HepG2 (cell line): Measurements from ENCODE around the gene PPP1R18. TPM values are rescaled to one million over a fixed set of nuclear protein-coding genes. Genes with fewer than 3 reads are reported as not detected.
A peak's percentile ranks its signal among the peaks of the same experiment; 100 is the strongest.

Source experiments
- GATAD2A ChIP-seq: IDR thresholded peaks from 2 replicates; pipeline ENCODE4 v1.6.1; 2016
- MEF2D ChIP-seq: sonication (generic); formaldehyde crosslinking; IDR thresholded peaks from 2 replicates; pipeline ENCODE4 v1.5.1; 2020; ENCODE audit warnings: mild to moderate bottlenecking, missing genetic modification reagents
- MYNN ChIP-seq: sonication (generic); formaldehyde crosslinking; IDR thresholded peaks from 2 replicates; pipeline ENCODE4 v1.4.0; 2020; ENCODE audit warnings: mild to moderate bottlenecking, low read depth, missing genetic modification reagents
- NCOA1 ChIP-seq: sonication (generic); formaldehyde crosslinking; IDR thresholded peaks from 2 replicates; pipeline ENCODE4 v1.9.0; 2021; ENCODE audit warnings: missing genetic modification reagents
- NFKB2 ChIP-seq: sonication (generic); formaldehyde crosslinking; IDR thresholded peaks from 2 replicates; pipeline ENCODE4 v1.4.0; 2020; ENCODE audit warnings: missing genetic modification reagents, borderline replicate concordance
- PHF21A ChIP-seq: sonication (generic); formaldehyde crosslinking; IDR thresholded peaks from 2 replicates; pipeline ENCODE4 v1.5.0; 2020; ENCODE audit warnings: mild to moderate bottlenecking, missing genetic modification reagents
- PRPF4 ChIP-seq: fragments of 200-400 bp; formaldehyde crosslinking; IDR thresholded peaks from 2 replicates; pipeline ENCODE4 v1.6.1; 2016; ENCODE audit warnings: low read length, low read depth; ENCODE audit not compliant: poor library complexity, severe bottlenecking
- SRY ChIP-seq: sonication (generic); formaldehyde crosslinking; IDR thresholded peaks from 2 replicates; pipeline ENCODE4 v1.8.0; 2022; ENCODE audit warnings: mild to moderate bottlenecking, missing genetic modification reagents
- ZNF292 ChIP-seq: sonication (generic); formaldehyde crosslinking; IDR thresholded peaks from 2 replicates; pipeline ENCODE4 v1.8.1; 2022; ENCODE audit warnings: mild to moderate bottlenecking, low read depth, missing genetic modification reagents, borderline replicate concordance
- ZNF3 ChIP-seq: IDR thresholded peaks from 2 replicates; pipeline ENCODE4 v1.7.0; 2017; ENCODE audit warnings: inconsistent platforms
- ZNF432 ChIP-seq: sonication (generic); formaldehyde crosslinking; IDR thresholded peaks from 2 replicates; pipeline ENCODE4 v1.5.0; 2020; ENCODE audit warnings: missing genetic modification reagents, mild to moderate bottlenecking, borderline replicate concordance
- ZNF556 ChIP-seq: sonication (generic); formaldehyde crosslinking; IDR thresholded peaks from 2 replicates; pipeline ENCODE4 v1.4.0; 2020; ENCODE audit warnings: mild to moderate bottlenecking, missing genetic modification reagents, borderline replicate concordance
- ZNF567 ChIP-seq: sonication (generic); formaldehyde crosslinking; IDR thresholded peaks from 2 replicates; pipeline ENCODE4 v1.8.1; 2023; ENCODE audit warnings: mild to moderate bottlenecking, missing genetic modification reagents, borderline replicate concordance
- ZNF672 ChIP-seq: sonication (generic); formaldehyde crosslinking; IDR thresholded peaks from 2 replicates; pipeline ENCODE4 v1.8.1; 2022; ENCODE audit warnings: missing genetic modification reagents
- ZNF768 ChIP-seq: sonication (generic); formaldehyde crosslinking; IDR thresholded peaks from 2 replicates; pipeline ENCODE4 v1.4.0; 2020; ENCODE audit warnings: missing genetic modification reagents
- polyA plus RNA-seq, 8 experiments: library from polyadenylated mRNA; depleted of rRNA in 3 of 8; stranded (reverse) in 7 of 8; unstranded in 1 of 8; fragments of >200 nt; fragmentation: Illumina TruSeq in 4 of 8; extraction: Trizol in 4 of 8; gene quantifications; 2 replicates each; pipeline versions ENCODE4 v1.2.1 to v1.2.3, GENCODE V29; 2011 to 2016; ENCODE audit warnings: low read depth in 4 of 8, missing spikeins in 1 of 8, mixed read lengths in 1 of 8; ENCODE audit not compliant: insufficient read depth in 1 of 8
- total RNA-seq, 5 experiments: library from RNA; depleted of rRNA; stranded (reverse); fragments of >200 nt; fragmentation: Illumina TruSeq; extraction: Trizol; gene quantifications; 2 replicates each; pipeline ENCODE4 v1.2.3, GENCODE V29; 2016; ENCODE audit warnings: low read depth in 1 of 5
- TF ChIP-seq, protein P1 (sequence below): sonication (generic); formaldehyde crosslinking; IDR thresholded peaks from 2 replicates; pipeline ENCODE4 v1.5.0; 2020; ENCODE audit warnings: mild to moderate bottlenecking, missing genetic modification reagents, borderline replicate concordance
- TF ChIP-seq, protein P2 (sequence below): sonication (generic); formaldehyde crosslinking; IDR thresholded peaks from 2 replicates; pipeline ENCODE4 v1.5.1; 2020; ENCODE audit warnings: missing genetic modification reagents, mild to moderate bottlenecking, borderline replicate concordance
- TF ChIP-seq, protein P3 (sequence below): sonication (generic); formaldehyde crosslinking; IDR thresholded peaks from 2 replicates; pipeline ENCODE4 v1.4.0; 2020; ENCODE audit warnings: missing genetic modification reagents
- TF ChIP-seq, protein P4 (sequence below): IDR thresholded peaks from 2 replicates; pipeline ENCODE4 v1.6.1; 2018; ENCODE audit warnings: missing genetic modification reagents, mild to moderate bottlenecking, missing compliant biosample characterization
- TF ChIP-seq, protein P5 (sequence below): sonication (generic); formaldehyde crosslinking; IDR thresholded peaks from 2 replicates; pipeline ENCODE4 v1.4.0; 2020; ENCODE audit warnings: missing genetic modification reagents

PPP1R18 gene
- total and polyA plus RNA-seq, 2 of the 13 experiments (the other 11 are each of a cell fraction or from before 2014, with no cell fraction given), result 4.9 to 9.2 TPM

DNA sequence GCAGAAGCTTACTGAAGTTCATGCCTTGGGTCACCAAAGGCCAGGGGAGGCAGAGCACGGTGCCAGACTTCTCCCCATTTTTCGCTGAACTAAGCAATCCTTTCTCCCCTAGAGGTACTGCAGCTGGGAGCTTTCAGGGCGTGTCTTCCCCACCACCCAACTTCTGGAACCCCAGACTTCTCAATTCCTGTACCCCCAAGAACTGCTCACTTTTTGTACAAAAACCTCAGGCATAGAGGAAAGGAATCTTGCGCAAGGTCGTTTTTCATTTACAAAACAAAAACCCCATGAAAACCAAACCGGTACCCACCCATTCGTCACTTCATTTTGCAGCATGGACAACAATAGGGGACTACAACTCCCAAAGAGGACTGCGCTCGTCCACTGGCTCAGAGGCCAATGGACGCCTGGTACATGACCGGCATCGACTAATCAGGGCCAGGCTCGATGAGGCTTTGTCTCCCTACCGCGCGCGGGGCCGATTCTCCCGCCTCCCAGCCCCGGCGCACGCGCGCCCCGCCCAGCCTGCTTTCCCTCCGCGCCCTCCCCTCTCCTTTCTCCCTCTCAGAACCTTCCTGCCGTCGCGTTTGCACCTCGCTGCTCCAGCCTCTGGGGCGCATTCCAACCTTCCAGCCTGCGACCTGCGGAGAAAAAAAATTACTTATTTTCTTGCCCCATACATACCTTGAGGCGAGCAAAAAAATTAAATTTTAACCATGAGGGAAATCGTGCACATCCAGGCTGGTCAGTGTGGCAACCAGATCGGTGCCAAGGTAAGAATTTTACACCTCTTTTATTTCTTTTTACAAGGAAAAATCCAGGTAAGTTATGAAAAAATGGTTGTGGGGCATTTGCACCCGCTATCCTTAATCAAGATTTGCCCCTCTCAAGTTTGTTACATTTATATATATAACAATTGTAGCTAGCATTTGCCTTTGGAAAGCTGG is 33.6 kb upstream of the PPP1R18 start, which contains the start of gene TUBB (continued):
- TF ChIP-seq ZNF3 (CRISPR knock-in tag), result no peak; the same call in 1 of the 2 replicates
- TF ChIP-seq, protein P1, sequence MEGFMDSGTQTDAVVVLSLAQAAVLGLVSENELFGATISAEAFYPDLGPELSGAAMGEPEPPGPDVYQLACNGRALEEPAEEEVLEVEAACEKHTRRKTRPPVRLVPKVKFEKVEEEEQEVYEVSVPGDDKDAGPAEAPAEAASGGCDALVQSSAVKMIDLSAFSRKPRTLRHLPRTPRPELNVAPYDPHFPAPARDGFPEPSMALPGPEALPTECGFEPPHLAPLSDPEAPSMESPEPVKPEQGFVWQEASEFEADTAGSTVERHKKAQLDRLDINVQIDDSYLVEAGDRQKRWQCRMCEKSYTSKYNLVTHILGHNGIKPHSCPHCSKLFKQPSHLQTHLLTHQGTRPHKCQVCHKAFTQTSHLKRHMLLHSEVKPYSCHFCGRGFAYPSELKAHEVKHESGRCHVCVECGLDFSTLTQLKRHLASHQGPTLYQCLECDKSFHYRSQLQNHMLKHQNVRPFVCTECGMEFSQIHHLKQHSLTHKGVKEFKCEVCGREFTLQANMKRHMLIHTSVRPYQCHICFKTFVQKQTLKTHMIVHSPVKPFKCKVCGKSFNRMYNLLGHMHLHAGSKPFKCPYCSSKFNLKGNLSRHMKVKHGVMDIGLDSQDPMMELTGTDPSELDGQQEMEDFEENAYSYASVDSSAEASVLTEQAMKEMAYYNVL (CRISPR knock-in tag), result no peak; the same call in 1 of the 2 replicates
- peak; percentile 56 for TF ChIP-seq PHF21A (CRISPR knock-in tag)
- no peak for TF ChIP-seq MYNN (CRISPR knock-in tag)
- TF ChIP-seq ZNF672, result no peak
- TF ChIP-seq MEF2D, result peak; percentile 72; the same call in 1 of the 2 replicates
- TF ChIP-seq, protein P2, sequence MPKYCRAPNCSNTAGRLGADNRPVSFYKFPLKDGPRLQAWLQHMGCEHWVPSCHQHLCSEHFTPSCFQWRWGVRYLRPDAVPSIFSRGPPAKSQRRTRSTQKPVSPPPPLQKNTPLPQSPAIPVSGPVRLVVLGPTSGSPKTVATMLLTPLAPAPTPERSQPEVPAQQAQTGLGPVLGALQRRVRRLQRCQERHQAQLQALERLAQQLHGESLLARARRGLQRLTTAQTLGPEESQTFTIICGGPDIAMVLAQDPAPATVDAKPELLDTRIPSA (CRISPR knock-in tag), result no peak
- TF ChIP-seq ZNF292 (CRISPR knock-in tag), result no peak
- no peak; the same call in 1 of the 2 replicates for TF ChIP-seq ZNF768
- peak; percentile 50 for TF ChIP-seq NFKB2 (CRISPR knock-in tag)
- no peak for TF ChIP-seq PRPF4
- TF ChIP-seq NCOA1 (CRISPR knock-in tag), result no peak
- TF ChIP-seq, protein P3, sequence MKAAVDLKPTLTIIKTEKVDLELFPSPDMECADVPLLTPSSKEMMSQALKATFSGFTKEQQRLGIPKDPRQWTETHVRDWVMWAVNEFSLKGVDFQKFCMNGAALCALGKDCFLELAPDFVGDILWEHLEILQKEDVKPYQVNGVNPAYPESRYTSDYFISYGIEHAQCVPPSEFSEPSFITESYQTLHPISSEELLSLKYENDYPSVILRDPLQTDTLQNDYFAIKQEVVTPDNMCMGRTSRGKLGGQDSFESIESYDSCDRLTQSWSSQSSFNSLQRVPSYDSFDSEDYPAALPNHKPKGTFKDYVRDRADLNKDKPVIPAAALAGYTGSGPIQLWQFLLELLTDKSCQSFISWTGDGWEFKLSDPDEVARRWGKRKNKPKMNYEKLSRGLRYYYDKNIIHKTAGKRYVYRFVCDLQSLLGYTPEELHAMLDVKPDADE (CRISPR knock-in tag), result no peak
- TF ChIP-seq, protein P4, sequence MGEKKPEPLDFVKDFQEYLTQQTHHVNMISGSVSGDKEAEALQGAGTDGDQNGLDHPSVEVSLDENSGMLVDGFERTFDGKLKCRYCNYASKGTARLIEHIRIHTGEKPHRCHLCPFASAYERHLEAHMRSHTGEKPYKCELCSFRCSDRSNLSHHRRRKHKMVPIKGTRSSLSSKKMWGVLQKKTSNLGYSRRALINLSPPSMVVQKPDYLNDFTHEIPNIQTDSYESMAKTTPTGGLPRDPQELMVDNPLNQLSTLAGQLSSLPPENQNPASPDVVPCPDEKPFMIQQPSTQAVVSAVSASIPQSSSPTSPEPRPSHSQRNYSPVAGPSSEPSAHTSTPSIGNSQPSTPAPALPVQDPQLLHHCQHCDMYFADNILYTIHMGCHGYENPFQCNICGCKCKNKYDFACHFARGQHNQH (CRISPR knock-in tag), result peak; percentile 72
- TF ChIP-seq, protein P5, sequence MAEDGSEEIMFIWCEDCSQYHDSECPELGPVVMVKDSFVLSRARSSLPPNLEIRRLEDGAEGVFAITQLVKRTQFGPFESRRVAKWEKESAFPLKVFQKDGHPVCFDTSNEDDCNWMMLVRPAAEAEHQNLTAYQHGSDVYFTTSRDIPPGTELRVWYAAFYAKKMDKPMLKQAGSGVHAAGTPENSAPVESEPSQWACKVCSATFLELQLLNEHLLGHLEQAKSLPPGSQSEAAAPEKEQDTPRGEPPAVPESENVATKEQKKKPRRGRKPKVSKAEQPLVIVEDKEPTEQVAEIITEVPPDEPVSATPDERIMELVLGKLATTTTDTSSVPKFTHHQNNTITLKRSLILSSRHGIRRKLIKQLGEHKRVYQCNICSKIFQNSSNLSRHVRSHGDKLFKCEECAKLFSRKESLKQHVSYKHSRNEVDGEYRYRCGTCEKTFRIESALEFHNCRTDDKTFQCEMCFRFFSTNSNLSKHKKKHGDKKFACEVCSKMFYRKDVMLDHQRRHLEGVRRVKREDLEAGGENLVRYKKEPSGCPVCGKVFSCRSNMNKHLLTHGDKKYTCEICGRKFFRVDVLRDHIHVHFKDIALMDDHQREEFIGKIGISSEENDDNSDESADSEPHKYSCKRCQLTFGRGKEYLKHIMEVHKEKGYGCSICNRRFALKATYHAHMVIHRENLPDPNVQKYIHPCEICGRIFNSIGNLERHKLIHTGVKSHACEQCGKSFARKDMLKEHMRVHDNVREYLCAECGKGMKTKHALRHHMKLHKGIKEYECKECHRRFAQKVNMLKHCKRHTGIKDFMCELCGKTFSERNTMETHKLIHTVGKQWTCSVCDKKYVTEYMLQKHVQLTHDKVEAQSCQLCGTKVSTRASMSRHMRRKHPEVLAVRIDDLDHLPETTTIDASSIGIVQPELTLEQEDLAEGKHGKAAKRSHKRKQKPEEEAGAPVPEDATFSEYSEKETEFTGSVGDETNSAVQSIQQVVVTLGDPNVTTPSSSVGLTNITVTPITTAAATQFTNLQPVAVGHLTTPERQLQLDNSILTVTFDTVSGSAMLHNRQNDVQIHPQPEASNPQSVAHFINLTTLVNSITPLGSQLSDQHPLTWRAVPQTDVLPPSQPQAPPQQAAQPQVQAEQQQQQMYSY, result no peak
- TF ChIP-seq ZNF556 (CRISPR knock-in tag), result no peak
- peak; percentile 33 for TF ChIP-seq GATAD2A (CRISPR knock-in tag)
- no peak for TF ChIP-seq ZNF432 (CRISPR knock-in tag)
- no peak; the same call in 1 of the 2 replicates for TF ChIP-seq ZNF567
- peak; percentile 41; the same call in 1 of the 2 replicates for TF ChIP-seq SRY
